Neuronal stem cell (in vitro differentiated cells): ENCODE results near the gene REC8.

ENCODE experiments used
- DNase-seq: peaks from one replicate; pipeline ENCODE4 v3.0.0-alpha.2; 2013; ENCODE audit warnings: low spot score
- H2AFZ ChIP-seq: one replicate; pipeline ENCODE4 v1.6.1; 2013; ENCODE audit warnings: mild to moderate bottlenecking, low read length, inconsistent platforms
- H2AK5ac ChIP-seq: 2 replicates; pipeline ENCODE4 v1.6.1; 2013; ENCODE audit warnings: low read depth, mild to moderate bottlenecking, inconsistent platforms, low read length, moderate library complexity, mixed read lengths
- H2BK120ac ChIP-seq: 2 replicates; pipeline ENCODE4 v1.6.1; 2013; ENCODE audit warnings: low read depth, mild to moderate bottlenecking, inconsistent platforms, low read length, moderate library complexity, mixed read lengths
- H2BK12ac ChIP-seq: one replicate; pipeline ENCODE4 v1.6.1; 2013; ENCODE audit warnings: low read length, inconsistent platforms
- H2BK15ac ChIP-seq: 2 replicates; pipeline ENCODE4 v1.6.1; 2013; ENCODE audit warnings: mild to moderate bottlenecking, low read length, inconsistent platforms, mixed read lengths
- H2BK5ac ChIP-seq: one replicate; pipeline ENCODE4 v1.6.1; 2013; ENCODE audit warnings: inconsistent platforms, mild to moderate bottlenecking, low read length, moderate library complexity
- H3K14ac ChIP-seq: one replicate; pipeline ENCODE4 v1.6.1; 2013; ENCODE audit warnings: low read length, inconsistent platforms
- H3K18ac ChIP-seq: 2 replicates; pipeline ENCODE4 v1.6.1; 2013; ENCODE audit warnings: low read length, inconsistent platforms
- H3K23ac ChIP-seq: 2 replicates; pipeline ENCODE4 v1.6.1; 2013; ENCODE audit warnings: low read depth, mild to moderate bottlenecking, mixed read lengths, low read length, inconsistent platforms; ENCODE audit not compliant: poor library complexity
- H3K27ac ChIP-seq: replicated peaks from 3 replicates; pipeline ENCODE4 v1.5.1; 2013; ENCODE audit warnings: low read length, inconsistent platforms
- H3K27me3 ChIP-seq, 3 experiments: 2 replicates each; pipeline ENCODE4 v1.6.1; 2013; ENCODE audit warnings: low read length in 3 of 3, mild to moderate bottlenecking in 2 of 3, inconsistent platforms in 1 of 3, low read depth in 1 of 3, mixed read lengths in 1 of 3, moderate library complexity in 1 of 3; ENCODE audit not compliant: control insufficient read depth in 3 of 3, insufficient read depth in 3 of 3
- H3K36me3 ChIP-seq, 2 donors: replicated peaks in 1 of 2; 2 replicates each; pipeline ENCODE4 v1.6.1; 2013; ENCODE audit warnings: low read length in 2 of 2; ENCODE audit not compliant: control insufficient read depth in 2 of 2, insufficient read depth in 2 of 2
- H3K4ac ChIP-seq: 2 replicates; pipeline ENCODE4 v1.6.1; 2013; ENCODE audit warnings: inconsistent platforms, mild to moderate bottlenecking, low read length, moderate library complexity
- H3K4me1 ChIP-seq, 2 donors: 1 replicate in 1 of 2; 2 replicates in 1 of 2; pipeline ENCODE4 v1.6.1; 2013; ENCODE audit warnings: low read length in 2 of 2, low read depth in 1 of 2; ENCODE audit not compliant: control insufficient read depth in 2 of 2, insufficient read depth in 1 of 2
- H3K4me2 ChIP-seq: one replicate; pipeline ENCODE4 v1.6.1; 2013; ENCODE audit warnings: mild to moderate bottlenecking, low read length, inconsistent platforms; ENCODE audit not compliant: insufficient read depth, poor library complexity, severe bottlenecking
- H3K4me3 ChIP-seq, 2 donors: 2 replicates each; pipeline ENCODE4 v1.5.1; 2013; ENCODE audit warnings: low read length in 2 of 2, mild to moderate bottlenecking in 2 of 2, inconsistent platforms in 1 of 2, moderate library complexity in 1 of 2
- H3K79me1 ChIP-seq: one replicate; pipeline ENCODE4 v1.6.1; 2013; ENCODE audit warnings: low read depth, mild to moderate bottlenecking, inconsistent platforms, low read length, moderate library complexity
- H3K9ac ChIP-seq: one replicate; pipeline ENCODE4 v1.6.1; 2013; ENCODE audit warnings: mild to moderate bottlenecking, low read depth, low read length, inconsistent platforms; ENCODE audit not compliant: poor library complexity
- H3K9me3 ChIP-seq, 2 donors: replicated peaks in 1 of 2; 2 replicates each; pipeline versions ENCODE3 to v1.6.1; 2013; ENCODE audit warnings: low read length in 2 of 2, mild to moderate bottlenecking in 2 of 2, inconsistent platforms in 1 of 2, low read depth in 1 of 2, mixed read lengths in 1 of 2, moderate library complexity in 1 of 2; ENCODE audit not compliant: control insufficient read depth in 2 of 2, insufficient read depth in 1 of 2
- H4K8ac ChIP-seq: one replicate; pipeline ENCODE4 v1.6.1; 2013; ENCODE audit warnings: low read depth, mild to moderate bottlenecking, inconsistent platforms, low read length, moderate library complexity
- H4K91ac ChIP-seq: one replicate; pipeline ENCODE4 v1.6.1; 2013; ENCODE audit warnings: low read length, low read depth, mild to moderate bottlenecking, inconsistent platforms; ENCODE audit not compliant: poor library complexity
- WGBS, 2 donors: extraction: QIAGEN DNeasy Blood & Tissue Kit; methylation state at CpG; one replicate each; pipeline ENCODE4 v1.1.7; 2013; ENCODE audit warnings: missing lambda C conversion rate in 2 of 2, mixed read lengths in 1 of 2; ENCODE audit not compliant: insufficient read length in 2 of 2, insufficient replicate concordance in 1 of 2; ENCODE audit errors: extremely low coverage in 2 of 2; 5-methylcytosine and 5-hydroxymethylcytosine counted together

REC8 gene

GRCh38 chr14:24150061-24150460, 21.8 kb upstream of the REC8 start:
- Histone ChIP-seq H3K23ac (no peak overlapping the region), H3K27me3 (no peaks in the 10 kb centered on the region), H3K9me3 (no peaks in the 10 kb centered on the region), H2BK12ac (no peak overlapping the region), H3K9ac (no peak overlapping the region), H3K4ac (no peak overlapping the region), H3K4me3 (no peak overlapping the region), H3K4me1 (peaks cover 7 to 17% of the 10 kb centered on the region in 2 donors), H3K4me2 (no peak overlapping the region), H3K18ac (no peak overlapping the region), H3K27ac (no peak overlapping the region), H2BK5ac (no peak overlapping the region), H2AFZ (no peak overlapping the region), H4K91ac (no peak overlapping the region), H2BK15ac (no peak overlapping the region), H2AK5ac (no peak overlapping the region), H2BK120ac (no peak overlapping the region), H3K79me1 (peaks cover 13% of the 10 kb centered on the region), H3K36me3 (peaks cover 36 to 59% of the 10 kb centered on the region in 2 donors), H4K8ac (no peak overlapping the region), H3K14ac (no peak overlapping the region)
- WGBS, 2 donors, result no CpG with 5 or more reads among the region's 9 CpGs
- no peak for DNase-seq

DNA sequence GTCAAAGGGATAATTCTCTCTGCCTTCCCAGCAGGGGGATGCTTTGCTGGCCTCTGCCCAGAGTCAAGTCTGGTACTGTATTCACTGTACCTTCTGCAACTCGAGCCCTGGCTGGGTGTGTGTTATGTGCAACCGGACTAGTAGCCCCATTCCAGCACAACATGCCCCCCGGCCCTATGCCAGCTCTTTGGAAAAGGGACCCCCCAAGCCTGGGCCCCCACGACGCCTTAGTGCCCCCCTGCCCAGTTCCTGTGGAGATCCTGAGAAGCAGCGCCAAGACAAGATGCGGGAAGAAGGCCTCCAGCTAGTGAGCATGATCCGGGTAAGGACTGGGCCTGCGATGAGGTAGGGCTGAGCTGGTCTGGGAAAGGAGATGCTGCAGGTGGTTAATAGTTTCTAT, 21.3 kb upstream of the REC8 start:
- no peak overlapping the region for H2BK12ac ChIP-seq
- no peak overlapping the region for H2BK15ac ChIP-seq
- no peak for DNase-seq
- no peaks in the 10 kb centered on the region for H3K9me3 ChIP-seq
- no peaks in the 10 kb centered on the region for H3K27me3 ChIP-seq
- H3K79me1 ChIP-seq, result peaks cover 13% of the 10 kb centered on the region
- H3K4me3 ChIP-seq, result no peak overlapping the region
- H4K8ac ChIP-seq, result no peak overlapping the region
- peaks cover 7 to 13% of the 10 kb centered on the region in 2 donors for H3K4me1 ChIP-seq
- H2BK5ac ChIP-seq, result no peak overlapping the region
- H3K4ac ChIP-seq, result no peak overlapping the region
- no peak overlapping the region for H3K9ac ChIP-seq
- no peak overlapping the region for H2AK5ac ChIP-seq
- no peak overlapping the region for H2AFZ ChIP-seq
- H3K14ac ChIP-seq, result no peak overlapping the region
- no CpG with 5 or more reads among the region's 9 CpGs for WGBS, 2 donors
- no peak overlapping the region for H3K18ac ChIP-seq
- H3K23ac ChIP-seq, result no peak overlapping the region
- no peak overlapping the region for H2BK120ac ChIP-seq
- H3K27ac ChIP-seq, result no peak overlapping the region
- peaks cover 41 to 63% of the 10 kb centered on the region in 2 donors for H3K36me3 ChIP-seq
- no peak overlapping the region for H4K91ac ChIP-seq
- no peak overlapping the region for H3K4me2 ChIP-seq

DNA sequence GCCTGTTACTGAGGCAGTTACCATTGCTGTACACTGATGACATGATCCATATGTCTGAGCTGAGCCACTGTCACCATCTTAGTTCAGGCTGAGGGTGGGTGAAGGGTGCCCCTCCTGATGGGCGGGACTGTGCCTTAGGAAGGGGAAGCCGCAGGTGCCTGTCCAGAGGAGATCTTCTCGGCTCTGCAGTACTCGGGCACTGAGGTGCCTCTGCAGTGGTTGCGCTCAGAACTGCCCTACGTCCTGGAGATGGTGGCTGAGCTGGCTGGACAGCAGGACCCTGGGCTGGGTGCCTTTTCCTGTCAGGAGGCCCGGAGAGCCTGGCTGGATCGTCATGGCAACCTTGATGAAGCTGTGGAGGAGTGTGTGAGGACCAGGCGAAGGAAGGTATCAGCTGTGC, 20.9 kb upstream of the REC8 start:
- no peak overlapping the region for H2BK120ac ChIP-seq
- peaks cover 44 to 68% of the 10 kb centered on the region in 2 donors for H3K36me3 ChIP-seq
- H3K4me3 ChIP-seq, result no peak overlapping the region
- peak overlapping the region; percentile 13 for H3K9ac ChIP-seq
- no peak overlapping the region for H4K91ac ChIP-seq
- no peak overlapping the region for H2AFZ ChIP-seq
- no peak overlapping the region for H2BK5ac ChIP-seq
- no peak overlapping the region for H3K14ac ChIP-seq
- H3K4ac ChIP-seq, result no peak overlapping the region
- H3K4me1 ChIP-seq, result peaks cover 4 to 9% of the 10 kb centered on the region in 2 donors
- no peak overlapping the region for H2BK15ac ChIP-seq
- H2BK12ac ChIP-seq, result no peak overlapping the region
- no peak overlapping the region for H3K4me2 ChIP-seq
- no peak overlapping the region for H4K8ac ChIP-seq
- H3K79me1 ChIP-seq, result peaks cover 13% of the 10 kb centered on the region
- H3K27me3 ChIP-seq, result no peaks in the 10 kb centered on the region
- no peaks in the 10 kb centered on the region for H3K9me3 ChIP-seq
- no peak for DNase-seq
- H3K27ac ChIP-seq, result no peak overlapping the region
- no CpG with 5 or more reads among the region's 9 CpGs for WGBS, 2 donors
- no peak overlapping the region for H3K23ac ChIP-seq
- no peak overlapping the region for H2AK5ac ChIP-seq
- H3K18ac ChIP-seq, result no peak overlapping the region

- Histone ChIP-seq H3K4me2 (no peak overlapping the region), H3K79me1 (peaks cover 13% of the 10 kb centered on the region), H3K23ac (no peak overlapping the region), H3K27ac (no peak overlapping the region), H3K27me3 (no peaks in the 10 kb centered on the region), H3K36me3 (peaks cover 45 to 72% of the 10 kb centered on the region in 2 donors), H3K4me3 (no peak overlapping the region), H2BK15ac (no peak overlapping the region), H3K14ac (no peak overlapping the region), H3K9me3 (no peaks in the 10 kb centered on the region), H3K18ac (no peak overlapping the region), H2BK12ac (no peak overlapping the region), H4K8ac (no peak overlapping the region), H2AK5ac (no peak overlapping the region), H3K4me1 (peaks cover 4 to 5% of the 10 kb centered on the region in 2 donors), H2BK5ac (no peak overlapping the region), H2BK120ac (no peak overlapping the region), H3K4ac (no peak overlapping the region), H3K9ac (no peak overlapping the region), H2AFZ (no peak overlapping the region), H4K91ac (no peak overlapping the region)
- DNase-seq, result no peak
- no CpG with 5 or more reads among the region's 16 CpGs for WGBS, 2 donors
Observed at GRCh38 chr14:24151404-24152080, 20.3 kb upstream of the REC8 start.
